GM06990 (cell line): ENCODE results near the gene TBC1D5.
A peak's percentile ranks its signal among the peaks of the same experiment; 100 is the strongest.

Experiments
- DNase-seq: peaks from one replicate; pipeline ENCODE4 v3.0.0-alpha.2; 2011; ENCODE audit not compliant: insufficient read length; ENCODE audit errors: extremely low read depth
- H3K27me3 ChIP-seq: replicated peaks from 2 replicates; pipeline ENCODE4 v1.6.0; 2011; ENCODE audit warnings: low read length; ENCODE audit not compliant: control insufficient read depth, insufficient read depth
- H3K36me3 ChIP-seq: 2 replicates; pipeline ENCODE4 v1.5.1; 2011; ENCODE audit warnings: low read length; ENCODE audit not compliant: control insufficient read depth, insufficient read depth
- H3K4me3 ChIP-seq: replicated peaks from 2 replicates; pipeline ENCODE4 v1.5.1; 2011; ENCODE audit warnings: low read depth, mild to moderate bottlenecking, control low read depth, low read length
- TF ChIP-seq, protein P1 (sequence below): IDR thresholded peaks from 2 replicates; pipeline ENCODE4 v1.5.1; 2011; ENCODE audit warnings: low read length, control low read depth, mild to moderate bottlenecking, inconsistent platforms; ENCODE audit not compliant: insufficient read depth, poor library complexity, severe bottlenecking

TBC1D5 gene

DNA sequence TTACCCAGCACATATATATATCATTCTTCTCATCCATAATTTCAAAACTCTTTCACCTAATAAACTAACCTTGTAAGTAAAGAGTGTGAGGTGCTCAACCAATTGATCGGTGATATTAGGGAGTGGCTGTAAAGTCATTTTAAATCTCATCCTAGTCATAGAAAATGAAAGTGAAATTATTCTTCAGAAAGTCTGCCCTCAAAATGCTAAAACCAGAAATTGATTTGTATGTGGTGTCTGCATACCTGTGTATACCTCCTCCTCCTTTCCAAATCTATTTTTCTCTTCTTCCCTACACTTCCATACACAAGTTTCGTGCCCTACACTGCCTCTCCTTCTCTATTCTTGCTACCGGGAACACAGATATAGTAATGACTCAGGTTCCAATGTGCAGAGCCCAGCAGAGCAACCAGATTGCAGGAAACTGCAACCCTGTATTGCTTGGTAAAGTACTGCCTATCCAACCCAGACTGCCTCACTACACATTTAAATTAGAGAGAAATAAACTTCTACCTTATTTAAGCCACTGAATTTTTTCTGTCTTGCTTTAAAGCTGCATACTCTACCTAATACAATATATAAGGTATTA is 7.4 kb upstream of the TBC1D5 start:
- peak overlapping the region; percentile 30; the same call in 1 of the 2 replicates for H3K4me3 ChIP-seq
- no peaks in the 10 kb centered on the region for H3K27me3 ChIP-seq
- no peaks in the 10 kb centered on the region for H3K36me3 ChIP-seq
- no peak for DNase-seq
- TF ChIP-seq, protein P1, sequence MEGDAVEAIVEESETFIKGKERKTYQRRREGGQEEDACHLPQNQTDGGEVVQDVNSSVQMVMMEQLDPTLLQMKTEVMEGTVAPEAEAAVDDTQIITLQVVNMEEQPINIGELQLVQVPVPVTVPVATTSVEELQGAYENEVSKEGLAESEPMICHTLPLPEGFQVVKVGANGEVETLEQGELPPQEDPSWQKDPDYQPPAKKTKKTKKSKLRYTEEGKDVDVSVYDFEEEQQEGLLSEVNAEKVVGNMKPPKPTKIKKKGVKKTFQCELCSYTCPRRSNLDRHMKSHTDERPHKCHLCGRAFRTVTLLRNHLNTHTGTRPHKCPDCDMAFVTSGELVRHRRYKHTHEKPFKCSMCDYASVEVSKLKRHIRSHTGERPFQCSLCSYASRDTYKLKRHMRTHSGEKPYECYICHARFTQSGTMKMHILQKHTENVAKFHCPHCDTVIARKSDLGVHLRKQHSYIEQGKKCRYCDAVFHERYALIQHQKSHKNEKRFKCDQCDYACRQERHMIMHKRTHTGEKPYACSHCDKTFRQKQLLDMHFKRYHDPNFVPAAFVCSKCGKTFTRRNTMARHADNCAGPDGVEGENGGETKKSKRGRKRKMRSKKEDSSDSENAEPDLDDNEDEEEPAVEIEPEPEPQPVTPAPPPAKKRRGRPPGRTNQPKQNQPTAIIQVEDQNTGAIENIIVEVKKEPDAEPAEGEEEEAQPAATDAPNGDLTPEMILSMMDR: no peak

- TF ChIP-seq, protein P1: no peak
- DNase-seq: no peak
- Histone ChIP-seq H3K27me3 (no peaks in the 10 kb centered on the region), H3K36me3 (no peaks in the 10 kb centered on the region), H3K4me3 (no peak overlapping the region; the same call in 1 of the 2 replicates)
Measured at GRCh38 chr3:17749281-17749680, 6.8 kb upstream of the TBC1D5 start.

GRCh38 chr3:17747890-17748247 is 5.4 kb upstream of the TBC1D5 start:
- Histone ChIP-seq H3K27me3 (no peaks in the 10 kb centered on the region), H3K4me3 (peak overlapping the region; percentile 13), H3K36me3 (no peaks in the 10 kb centered on the region)
- DNase-seq: no peak
- TF ChIP-seq, protein P1: no peak

GRCh38 chr3:17747174-17747889 is 4.9 kb upstream of the TBC1D5 start:
- TF ChIP-seq, protein P1: no peak
- DNase-seq: peak; percentile 70
- no peaks in the 10 kb centered on the region for H3K36me3 ChIP-seq

DNA sequence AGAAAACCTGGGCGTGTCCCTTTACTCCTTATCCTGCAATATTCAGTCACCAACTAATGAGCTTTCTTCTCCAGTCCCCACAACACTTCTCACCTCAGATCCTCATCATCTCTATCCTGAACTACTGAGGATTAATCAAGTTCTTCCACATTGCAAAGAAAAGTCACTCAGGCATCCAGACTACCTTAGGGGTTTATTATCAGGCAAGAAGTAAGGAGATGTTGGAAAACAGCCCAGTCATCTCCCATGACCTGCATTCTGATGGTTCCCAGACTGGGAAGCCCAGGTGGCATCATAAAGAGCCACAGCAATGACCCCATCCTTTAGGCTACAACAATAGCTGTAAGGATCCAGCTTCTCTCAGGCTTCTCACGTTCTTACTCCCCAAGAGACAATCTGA is 3.5 kb upstream of the TBC1D5 start:
- no peaks in the 10 kb centered on the region for H3K36me3 ChIP-seq
- DNase-seq: no peak
- no peaks in the 10 kb centered on the region for H3K27me3 ChIP-seq
- H3K4me3 ChIP-seq: no peak overlapping the region
- TF ChIP-seq, protein P1: no peak

More at GRCh38 chr3:17747174-17747889, 4.9 kb upstream of the TBC1D5 start:
- Histone ChIP-seq H3K27me3 (no peaks in the 10 kb centered on the region), H3K4me3 (0 out of 2 replicates have a peak overlapping the region, but pooled peaks have one; percentile 12)
